Natural killer cell (primary cell): ENCODE results near the gene DKK2. TPM values are rescaled to one million over a fixed set of nuclear protein-coding genes. Genes with fewer than 3 reads are reported as not detected.

Source experiments
- ATAC-seq, 3 donors: fragments of 150-1000 bp in 2 of 3; fragments of 200-7000 bp in 1 of 3; cut with Tn5 transposase; 1 replicate in 1 of 3; 2 replicates in 2 of 3; pipeline ENCODE4 v1.10.0; 2021; ENCODE audit warnings: mild to moderate bottlenecking in 2 of 3, moderate library complexity in 2 of 3
- DNase-seq, 2 donors: peaks; one replicate each; pipeline versions ENCODE4 v3.0.0 to v3.0.0-alpha.2; 2013 to 2021; ENCODE audit warnings: mixed read lengths in 1 of 2
- H3K27ac ChIP-seq: one replicate; pipeline ENCODE4 v1.5.1; 2013; ENCODE audit warnings: mild to moderate bottlenecking, low read length
- H3K27me3 ChIP-seq: one replicate; pipeline ENCODE4 v1.6.1; 2013; ENCODE audit warnings: low read length; ENCODE audit not compliant: control insufficient read depth, insufficient read depth
- H3K36me3 ChIP-seq: one replicate; pipeline ENCODE4 v1.6.1; 2013; ENCODE audit warnings: low read length; ENCODE audit not compliant: control insufficient read depth, insufficient read depth
- H3K4me1 ChIP-seq: one replicate; pipeline ENCODE4 v1.6.1; 2013; ENCODE audit warnings: low read length; ENCODE audit not compliant: control insufficient read depth, insufficient read depth
- H3K4me3 ChIP-seq: one replicate; pipeline ENCODE4 v1.5.1; 2013; ENCODE audit warnings: low read length
- H3K9me3 ChIP-seq: one replicate; pipeline ENCODE4 v1.6.1; 2013; ENCODE audit warnings: low read length; ENCODE audit not compliant: control insufficient read depth, insufficient read depth
- H3K27ac Mint-ChIP-seq, 2 donors: one replicate each; pipeline ENCODE4 v1.8.0; 2022; ENCODE audit warnings: mild to moderate bottlenecking in 2 of 2, mixed read lengths in 2 of 2, moderate library complexity in 1 of 2
- H3K27me3 Mint-ChIP-seq, 2 donors: one replicate each; pipeline ENCODE4 v1.8.0; 2022; ENCODE audit warnings: low read depth in 2 of 2, mixed read lengths in 2 of 2
- H3K36me3 Mint-ChIP-seq: one replicate; pipeline ENCODE4 v1.8.0; 2022; ENCODE audit warnings: mixed read lengths
- H3K4me1 Mint-ChIP-seq, 2 donors: one replicate each; pipeline ENCODE4 v1.8.0; 2022; ENCODE audit warnings: mixed read lengths in 2 of 2
- H3K4me3 Mint-ChIP-seq: one replicate; pipeline ENCODE4 v1.8.0; 2022; ENCODE audit warnings: mild to moderate bottlenecking, moderate library complexity, mixed read lengths
- H3K9me3 Mint-ChIP-seq, 2 donors: one replicate each; pipeline ENCODE4 v1.8.0; 2022; ENCODE audit warnings: mixed read lengths in 2 of 2
- CTCF ChIP-seq: fragments of 200-600 bp; IDR thresholded peaks from one replicate; pipeline ENCODE4 v1.8.0; 2022; ENCODE audit warnings: antibody characterized with exemption
- WGBS: methylation state at CpG from one replicate; pipeline ENCODE4 v1.1.7; 2013; ENCODE audit warnings: missing lambda C conversion rate; ENCODE audit not compliant: insufficient coverage; 5-methylcytosine and 5-hydroxymethylcytosine counted together
- intact Hi-C: fragments of 100-400 bp; cut with micrococcal nuclease; formaldehyde crosslinking; loops from one replicate; pipeline ENCODE4 v1.14.2; 2022
- total RNA-seq, 4 donors: library from RNA; stranded (reverse); fragments of 120-200 nt in 1 of 4; gene quantifications; one replicate each; pipeline versions ENCODE4 v1.2.3 to v1.2.4, GENCODE V29; 2013 to 2022

The DKK2 gene
- total RNA-seq, 3 donors from 2014 or later (not counting 1 experiment from before 2014, with no cell fraction given), result 0.56 to 0.85 TPM; not detected in 1

GRCh38 chr4:107009196-107009968, 26.7 kb downstream of the DKK2 start:
- Histone ChIP-seq H3K27me3 (no peaks in the 10 kb centered on the region), H3K9me3 (no peaks in the 10 kb centered on the region), H3K4me3 (no peak overlapping the region), H3K27ac (no peak overlapping the region), H3K36me3 (no peaks in the 10 kb centered on the region), H3K4me1 (no peaks in the 10 kb centered on the region)
- H3K4me3 Mint-ChIP-seq, result no peak overlapping the region
- peaks cover 2% of the 10 kb centered on the region in 2 donors for H3K9me3 Mint-ChIP-seq
- WGBS, result 73% methylated on average over 2 of the region's 3 CpGs
- H3K36me3 Mint-ChIP-seq, result no peaks in the 10 kb centered on the region
- H3K4me1 Mint-ChIP-seq, result no peaks in the 10 kb centered on the region
- DNase-seq, result no peak
- intact Hi-C loops, result no loop called here
- no peaks in the 10 kb centered on the region for H3K27me3 Mint-ChIP-seq
- H3K27ac Mint-ChIP-seq, result no peak overlapping the region
- no peak for ATAC-seq
- no peak for TF ChIP-seq CTCF

- no peaks in the 10 kb centered on the region for H3K36me3 Mint-ChIP-seq
- ATAC-seq (no peak), DNase-seq (no peak)
- no peaks in the 10 kb centered on the region for H3K36me3 ChIP-seq
- H3K27me3 ChIP-seq, result no peaks in the 10 kb centered on the region
- no peak overlapping the region for H3K27ac Mint-ChIP-seq
- no peak overlapping the region for H3K27ac ChIP-seq
- peaks cover 0 to 2% of the 10 kb centered on the region in 2 donors for H3K9me3 Mint-ChIP-seq
- H3K4me1 ChIP-seq, result no peaks in the 10 kb centered on the region
- intact Hi-C loops, result no loop called here
- no peaks in the 10 kb centered on the region for H3K27me3 Mint-ChIP-seq
- no peak overlapping the region for H3K4me3 Mint-ChIP-seq
- H3K4me3 ChIP-seq, result no peak overlapping the region
- no peaks in the 10 kb centered on the region for H3K9me3 ChIP-seq
- no peaks in the 10 kb centered on the region for H3K4me1 Mint-ChIP-seq
- 92% methylated on average over 1 of the region's 2 CpGs for WGBS
- no peak for TF ChIP-seq CTCF
These were observed 28.0 kb downstream of the DKK2 start for GRCh38 chr4:107008115-107008514.

- no peaks in the 10 kb centered on the region for H3K27me3 ChIP-seq
- no peaks in the 10 kb centered on the region for H3K4me1 Mint-ChIP-seq
- intact Hi-C loops, result no loop called here
- no peaks in the 10 kb centered on the region for H3K27me3 Mint-ChIP-seq
- no peak for TF ChIP-seq CTCF
- no peaks in the 10 kb centered on the region for H3K4me1 ChIP-seq
- H3K4me3 ChIP-seq, result no peak overlapping the region
- H3K27ac Mint-ChIP-seq, result no peak overlapping the region
- no peak overlapping the region for H3K4me3 Mint-ChIP-seq
- H3K36me3 Mint-ChIP-seq, result no peaks in the 10 kb centered on the region
- ATAC-seq, result no peak
- H3K9me3 Mint-ChIP-seq, result peaks cover 2% of the 10 kb centered on the region in 2 donors
- no peak overlapping the region for H3K27ac ChIP-seq
- H3K36me3 ChIP-seq, result no peaks in the 10 kb centered on the region
- no peaks in the 10 kb centered on the region for H3K9me3 ChIP-seq
- no peak for DNase-seq
These were observed 29.9 kb downstream of the DKK2 start for GRCh38 chr4:107006218-107006617.

- no peak overlapping the region for H3K27ac Mint-ChIP-seq
- DNase-seq (no peak), ATAC-seq (no peak)
- peaks cover 6 to 8% of the 10 kb centered on the region in 2 donors for H3K9me3 Mint-ChIP-seq
- H3K9me3 ChIP-seq, result no peaks in the 10 kb centered on the region
- intact Hi-C loops, result no loop called here
- no peaks in the 10 kb centered on the region for H3K36me3 ChIP-seq
- no peak overlapping the region for H3K4me3 Mint-ChIP-seq
- H3K27ac ChIP-seq, result no peak overlapping the region
- 0% methylated on average over 2 of the region's 2 CpGs for WGBS
- no peak for TF ChIP-seq CTCF
- H3K27me3 Mint-ChIP-seq, result no peaks in the 10 kb centered on the region
- H3K4me1 ChIP-seq, result no peaks in the 10 kb centered on the region
- no peaks in the 10 kb centered on the region for H3K4me1 Mint-ChIP-seq
- no peaks in the 10 kb centered on the region for H3K27me3 ChIP-seq
- H3K4me3 ChIP-seq, result no peak overlapping the region
- no peaks in the 10 kb centered on the region for H3K36me3 Mint-ChIP-seq
These were observed 39.6 kb downstream of the DKK2 start for GRCh38 chr4:106996490-106996889.
